K562 (cell line): Measurements from ENCODE around the gene CLIP2. TPM values are rescaled to one million over a fixed set of nuclear protein-coding genes. Genes with fewer than 3 reads are reported as not detected.

ENCODE experiments used
- ATAC-seq: fragments of 200-7000 bp; cut with Tn5 transposase; 3 replicates; pipeline ENCODE4 v1.9.1; 2020; ENCODE audit warnings: moderate library complexity
- BruUV-seq: library from RNA; stranded (reverse); fragments of 400-500 nt; replicated peaks from 2 replicates; lab custom pipeline; 2021; lab: Mats Ljungman, UMichigan
- CTCF ChIA-PET: fragments of 300-600 bp; formaldehyde crosslinking; extraction: SDS; loops from one replicate; lab custom pipeline; 2021; ENCODE audit warnings: low intra/inter-chr PET ratio; lab: Yijun Ruan, JAX
- POLR2A ChIA-PET: fragments of 300-600, 350-650 bp; sonication (Branson Sonifier 250); formaldehyde crosslinking; extraction: SDS; loops from one replicate; lab custom pipeline; 2021; ENCODE audit warnings: antibody characterized with exemption, inconsistent platforms; lab: Yijun Ruan, JAX
- DNase-seq, 4 experiments: peaks; one replicate each; pipeline versions ENCODE4 v3.0.0 to v3.0.0-alpha.2; 2011 to 2018; ENCODE audit warnings: low spot score in 3 of 4, mixed read lengths in 3 of 4; ENCODE audit errors: extremely low read depth in 1 of 4
- FAIRE-seq: peaks from 2 replicates; lab custom pipeline; 2011; peaks lifted over from hg19 to GRCh38; lab: Jason Lieb, UNC
- H2AFZ ChIP-seq: 2 replicates; pipeline ENCODE4 v1.6.0; 2011; ENCODE audit warnings: low read depth, low read length, control low read depth, inconsistent platforms
- H3K27ac ChIP-seq: fragments of 200-600 bp; 3 replicates; pipeline ENCODE4 v1.8.0; 2011; ENCODE audit warnings: low read depth, mild to moderate bottlenecking, control low read depth, inconsistent platforms, low read length, moderate library complexity, mixed read lengths; ENCODE audit errors: extremely low read depth
- H3K27me3 ChIP-seq, 2 experiments: fragments of 300-600 bp in 1 of 2; 2 replicates in 1 of 2; 3 replicates in 1 of 2; pipeline versions ENCODE4 v1.6.0 to v1.8.0; 2011; ENCODE audit warnings: inconsistent platforms in 2 of 2, low read length in 2 of 2, mild to moderate bottlenecking in 1 of 2, mixed read lengths in 1 of 2, moderate library complexity in 1 of 2; ENCODE audit not compliant: control insufficient read depth in 2 of 2, insufficient read depth in 2 of 2
- H3K36me3 ChIP-seq: fragments of 300-600 bp; 3 replicates; pipeline ENCODE4 v1.8.0; 2011; ENCODE audit warnings: mild to moderate bottlenecking, low read length, inconsistent platforms; ENCODE audit not compliant: control insufficient read depth, insufficient read depth
- H3K4me1 ChIP-seq, 2 experiments: fragments of 200-600 bp in 1 of 2; replicated peaks in 1 of 2; 2 replicates in 1 of 2; 3 replicates in 1 of 2; pipeline versions ENCODE4 v1.5.1 to v1.8.0; 2011; ENCODE audit warnings: inconsistent platforms in 2 of 2, low read length in 2 of 2, mild to moderate bottlenecking in 1 of 2, mixed read lengths in 1 of 2, moderate library complexity in 1 of 2; ENCODE audit not compliant: control insufficient read depth in 2 of 2, insufficient read depth in 2 of 2
- H3K4me2 ChIP-seq: 2 replicates; pipeline ENCODE4 v1.6.1; 2011; ENCODE audit warnings: low read length, control low read depth, inconsistent platforms, mixed read lengths; ENCODE audit not compliant: insufficient read depth
- H3K4me3 ChIP-seq: fragments of 200-600 bp; sonication (generic), shearing (Covaris generic); 2 replicates; pipeline ENCODE4 v1.5.1; 2016; ENCODE audit warnings: control low read depth, inconsistent platforms
- H3K79me2 ChIP-seq: fragments of 200-600 bp; 3 replicates; pipeline ENCODE4 v1.8.0; 2011; ENCODE audit warnings: low read length, inconsistent platforms; ENCODE audit not compliant: control insufficient read depth, insufficient read depth
- H3K9ac ChIP-seq, 2 experiments: 2 replicates each; pipeline versions ENCODE4 v1.6.0 to v1.6.1; 2011; ENCODE audit warnings: low read depth in 2 of 2, low read length in 2 of 2, control low read depth in 1 of 2, inconsistent platforms in 1 of 2, mild to moderate bottlenecking in 1 of 2, mixed read lengths in 1 of 2; ENCODE audit not compliant: insufficient read depth in 1 of 2
- H3K9me1 ChIP-seq: one replicate; pipeline ENCODE4 v1.6.0; 2011; ENCODE audit warnings: inconsistent platforms, mild to moderate bottlenecking, low read length, moderate library complexity; ENCODE audit not compliant: control insufficient read depth, insufficient read depth
- H3K9me3 ChIP-seq: replicated peaks from 2 replicates; pipeline ENCODE4 v1.5.1; 2011; ENCODE audit warnings: low read depth, low read length, inconsistent platforms; ENCODE audit not compliant: control insufficient read depth, insufficient read depth
- H4K20me1 ChIP-seq: replicated peaks from 2 replicates; pipeline ENCODE4 v1.6.1; 2011; ENCODE audit warnings: low read length, inconsistent platforms, mixed read lengths; ENCODE audit not compliant: control insufficient read depth, insufficient read depth
- BCOR ChIP-seq: fragments of 450-650 bp; IDR thresholded peaks from 2 replicates; pipeline ENCODE4 v1.6.1; 2016
- ELK1 ChIP-seq: sonication (generic); formaldehyde crosslinking; IDR thresholded peaks from 2 replicates; pipeline ENCODE4 v1.8.1; 2022; ENCODE audit warnings: missing genetic modification reagents
- MBD2 ChIP-seq: sonication (generic); IDR thresholded peaks from 2 replicates; pipeline ENCODE4 v1.6.1; 2016; ENCODE audit warnings: low read depth, borderline replicate concordance
- PHF8 ChIP-seq: fragments of 200-600 bp; sonication (generic); IDR thresholded peaks from 2 replicates; pipeline ENCODE4 v1.6.1; 2012; ENCODE audit warnings: mixed run types, mild to moderate bottlenecking, inconsistent platforms, low read length, moderate library complexity, borderline replicate concordance
- TFAM ChIP-seq: fragments of 250-450 bp; sonication (Bioruptor Pico); conservative IDR thresholded peaks from 2 replicates; pipeline ENCODE4 v1.5.0; 2021; ENCODE audit warnings: mild to moderate bottlenecking, moderate library complexity
- ZKSCAN1 ChIP-seq: fragments of 150-350 bp; IDR thresholded peaks from 2 replicates; pipeline ENCODE4 v1.6.1; 2016; ENCODE audit warnings: low read depth, low read length
- ZKSCAN8 ChIP-seq: fragments of 200-800 bp; sonication (Bioruptor generic); IDR thresholded peaks from 2 replicates; pipeline ENCODE4 v1.6.1; 2016; ENCODE audit warnings: missing genetic modification characterization, missing compliant biosample characterization
- ZNF121 ChIP-seq: sonication (generic); formaldehyde crosslinking; conservative IDR thresholded peaks from 2 replicates; pipeline ENCODE4 v1.8.0; 2022; ENCODE audit warnings: missing genetic modification reagents
- ZNF76 ChIP-seq: fragments of 250-450 bp; sonication (Bioruptor Pico); IDR thresholded peaks from 2 replicates; pipeline ENCODE4 v1.4.0; 2020; ENCODE audit warnings: mild to moderate bottlenecking, moderate library complexity, borderline replicate concordance
- WGBS: fragments of 100-300 bp; shearing (Covaris generic); methylation state at CpG from one replicate; pipeline ENCODE4 v1.1.6; 2016; ENCODE audit warnings: low coverage, mixed read lengths; ENCODE audit not compliant: insufficient coverage; ENCODE audit errors: missing lambda C conversion rate; 5-methylcytosine and 5-hydroxymethylcytosine counted together
- in situ Hi-C: fragments of 300-500 bp; cut with MboI; formaldehyde crosslinking; loops from 4 replicates; pipeline ENCODE4 v1.15.0; 2018; ENCODE audit warnings: inconsistent platforms, mixed read lengths
- intact Hi-C: fragments of 100-400 bp; cut with micrococcal nuclease; formaldehyde crosslinking; loops from 2 replicates; pipeline ENCODE4 v1.14.2; 2022
- polyA plus RNA-seq, 8 experiments: library from polyadenylated mRNA; depleted of rRNA in 4 of 8; stranded (reverse) in 5 of 8; unstranded in 3 of 8; fragments of >200 nt; fragmentation: Nextera tagmentation in 2 of 8; fragmentation: Illumina TruSeq in 1 of 8; extraction: Ambion mirVana in 2 of 8; extraction: Trizol in 1 of 8; gene quantifications; 2 replicates each; pipeline versions ENCODE4 v1.2.1 to v1.2.3, GENCODE V29; 2011 to 2014; ENCODE audit warnings: inconsistent platforms in 1 of 8, missing spikeins in 1 of 8
- total RNA-seq, 7 experiments: library from RNA; depleted of rRNA in 6 of 7; stranded (reverse); fragments of >200 nt in 6 of 7; fragmentation: Illumina TruSeq in 2 of 7; extraction: Trizol in 2 of 7; gene quantifications; 2 replicates each; pipeline versions ENCODE4 v1.2.1 to v1.2.3, GENCODE V29; 2011 to 2021; ENCODE audit warnings: low replicate concordance in 1 of 7

CLIP2 gene
- total and polyA plus RNA-seq, 9 of the 15 experiments (the other 6 are each of a cell fraction or from before 2014, with no cell fraction given) = 0.07 to 5.4 (median 2.1) TPM

DNA sequence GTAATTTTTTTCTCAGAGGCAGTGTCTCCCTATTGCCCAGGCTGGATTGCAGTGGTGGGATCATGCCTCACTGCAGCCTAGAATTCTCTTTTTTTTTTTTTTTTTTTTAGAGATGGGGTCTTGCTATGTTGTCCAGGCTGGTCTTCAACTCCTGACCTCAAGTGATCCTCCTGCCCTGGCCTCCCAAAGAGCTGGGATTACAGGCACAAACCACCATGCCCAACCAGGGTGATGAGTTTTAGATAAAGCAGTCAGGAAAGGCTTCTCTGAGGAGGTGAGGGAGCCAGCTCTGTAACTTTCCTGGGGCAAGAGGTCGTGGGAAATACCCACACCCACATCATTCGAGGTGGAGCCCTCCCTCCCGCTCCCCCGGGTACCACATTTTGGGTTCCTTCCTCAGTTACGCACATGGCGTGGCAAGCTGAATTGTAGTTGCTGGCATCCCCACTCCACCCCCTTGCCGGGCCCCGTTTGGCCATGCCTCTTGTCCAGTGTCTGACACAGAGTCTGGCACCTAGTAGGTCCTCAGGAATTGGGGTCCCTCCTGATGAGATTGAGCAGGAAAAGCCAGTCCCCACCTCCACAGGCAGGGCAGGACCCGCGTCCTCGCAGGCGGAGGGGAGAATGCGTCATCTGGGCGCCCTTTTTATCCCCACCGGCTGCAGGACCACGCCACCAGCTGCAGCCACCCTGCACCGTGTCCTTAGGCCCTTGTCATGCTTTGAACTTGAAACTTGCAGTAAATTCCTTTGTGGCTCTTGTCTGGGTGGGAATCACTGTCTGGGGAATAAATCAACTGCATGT lies 43.4 kb downstream of the CLIP2 start (continued):
- TF ChIP-seq ZKSCAN1 = peak; percentile 77; the same call in 1 of the 2 replicates
- no peak for TF ChIP-seq BCOR
- no peak for TF ChIP-seq PHF8
- no peak for TF ChIP-seq ZKSCAN8
- peak; percentile 88 for TF ChIP-seq ZNF121
- TF ChIP-seq MBD2 = no peak
- no peak for TF ChIP-seq ELK1
- no peak for TF ChIP-seq ZNF76 (CRISPR knock-in tag)
- TF ChIP-seq, all 486 proteins: peak for 2

- CTCF ChIA-PET = no interaction called here
- H3K36me3 ChIP-seq = no peaks in the 10 kb centered on the region
- no peaks in the 10 kb centered on the region; a peak in 1 of 5 replicates for H3K27me3 ChIP-seq
- no peaks in the 10 kb centered on the region for H3K79me2 ChIP-seq
- in situ Hi-C loops = no loop called here
- peaks cover 0 to 10% of the 10 kb centered on the region in 2 experiments; a peak in 2 of 5 replicates for H3K4me1 ChIP-seq
- FAIRE-seq (no peak), ATAC-seq (no peak)
- H3K4me3 ChIP-seq = no peak overlapping the region
- H2AFZ ChIP-seq = no peak overlapping the region
- no peaks in the 10 kb centered on the region; the same call in 1 of the 2 replicates for H3K9me3 ChIP-seq
- TF ChIP-seq TFAM (CRISPR knock-in tag) = no peak
- TF ChIP-seq, all 486 proteins: peak for 0
- intact Hi-C loops = no loop called here
- Histone ChIP-seq H3K4me2 (no peak overlapping the region), H3K9ac (no peak overlapping the region), H3K9me1 (no peaks in the 10 kb centered on the region), H4K20me1 (no peaks in the 10 kb centered on the region; the same call in 1 of the 2 replicates), H3K27ac (no peak overlapping the region)
- 27% methylated on average over 11 of the region's 11 CpGs for WGBS
- POLR2A ChIA-PET = interaction anchor here (0.6 to 2.2 kb wide), 4 partner anchors 11 to 31 kb away, joined by 3 to 9 read pairs (median 4); no protein-coding TSS in a partner anchor
- BruUV-seq = no TSS peak
- no peak for DNase-seq
Measured at GRCh38 chr7:74334030-74334429, 44.8 kb downstream of the CLIP2 start.
